ENCODE measurements around the gene AP2B1. TPM values are rescaled to one million over a fixed set of nuclear protein-coding genes. Genes with fewer than 3 reads are reported as not detected.
"Not testable (repeated sequence)": the region's sequence is repeated elsewhere in the genome, so short reads cannot be mapped to it uniquely, and the experiment has no call there.

AP2B1 gene
- total RNA-seq, 4 donors from 2014 or later: 62.6 to 94.3 (median 79.4) TPM

GRCh38 chr17:35607239-35607847, 20.2 kb downstream of the AP2B1 start:
- no peak for ATAC-seq (ENCODE audit: low FRiP score)
- DNase-seq (ENCODE audit: low spot score): no peak
- TF ChIP-seq, protein P1, sequence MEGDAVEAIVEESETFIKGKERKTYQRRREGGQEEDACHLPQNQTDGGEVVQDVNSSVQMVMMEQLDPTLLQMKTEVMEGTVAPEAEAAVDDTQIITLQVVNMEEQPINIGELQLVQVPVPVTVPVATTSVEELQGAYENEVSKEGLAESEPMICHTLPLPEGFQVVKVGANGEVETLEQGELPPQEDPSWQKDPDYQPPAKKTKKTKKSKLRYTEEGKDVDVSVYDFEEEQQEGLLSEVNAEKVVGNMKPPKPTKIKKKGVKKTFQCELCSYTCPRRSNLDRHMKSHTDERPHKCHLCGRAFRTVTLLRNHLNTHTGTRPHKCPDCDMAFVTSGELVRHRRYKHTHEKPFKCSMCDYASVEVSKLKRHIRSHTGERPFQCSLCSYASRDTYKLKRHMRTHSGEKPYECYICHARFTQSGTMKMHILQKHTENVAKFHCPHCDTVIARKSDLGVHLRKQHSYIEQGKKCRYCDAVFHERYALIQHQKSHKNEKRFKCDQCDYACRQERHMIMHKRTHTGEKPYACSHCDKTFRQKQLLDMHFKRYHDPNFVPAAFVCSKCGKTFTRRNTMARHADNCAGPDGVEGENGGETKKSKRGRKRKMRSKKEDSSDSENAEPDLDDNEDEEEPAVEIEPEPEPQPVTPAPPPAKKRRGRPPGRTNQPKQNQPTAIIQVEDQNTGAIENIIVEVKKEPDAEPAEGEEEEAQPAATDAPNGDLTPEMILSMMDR (IDR thresholded peaks at IDR 0.05): no peak

DNA sequence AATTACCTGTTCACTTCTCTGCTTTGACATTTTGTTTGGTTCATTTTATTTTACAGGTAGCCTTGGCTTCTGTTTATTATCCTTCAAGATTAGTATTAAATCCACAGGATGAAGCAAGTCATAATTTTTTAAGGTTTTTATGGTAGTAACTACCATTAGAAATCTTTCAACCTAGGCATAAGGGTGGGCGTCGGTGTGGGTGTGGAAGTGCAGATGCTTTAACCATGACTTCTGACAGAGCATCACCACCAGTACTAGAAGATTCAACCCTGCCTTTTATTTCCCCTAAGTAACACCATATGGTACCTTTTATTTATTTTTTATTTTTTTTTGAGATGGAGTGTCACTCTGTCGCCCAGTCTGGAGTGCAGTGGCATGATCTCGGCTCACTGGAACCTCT, 22.7 kb downstream of the AP2B1 start:
- TF ChIP-seq, protein P1 (IDR thresholded peaks at IDR 0.05): no peak
- no peak for ATAC-seq (ENCODE audit: low FRiP score)
- no peak for DNase-seq (ENCODE audit: low spot score)

DNA sequence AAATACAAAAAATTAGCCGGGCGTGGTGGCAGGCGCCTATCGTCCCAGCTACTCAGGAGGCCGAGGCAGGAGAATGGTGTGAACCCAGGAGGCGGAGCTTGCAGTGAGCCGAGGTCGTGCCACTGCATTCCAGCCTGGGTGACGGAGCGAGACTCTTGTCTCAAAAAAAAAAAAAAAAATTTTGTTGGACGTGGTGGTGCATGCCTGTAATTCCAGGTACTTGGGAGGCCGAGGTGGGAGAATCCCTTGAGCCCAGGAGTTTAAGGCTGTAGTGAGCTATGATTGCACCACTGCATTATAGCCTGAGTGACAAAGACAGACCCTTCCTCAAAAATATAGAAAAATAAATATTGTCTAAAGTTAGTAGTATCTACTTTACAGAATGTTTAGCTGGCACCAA, 23.6 kb downstream of the AP2B1 start:
- DNase-seq (ENCODE audit: low spot score); ATAC-seq (ENCODE audit: low FRiP score): not testable (repeated sequence)

DNA sequence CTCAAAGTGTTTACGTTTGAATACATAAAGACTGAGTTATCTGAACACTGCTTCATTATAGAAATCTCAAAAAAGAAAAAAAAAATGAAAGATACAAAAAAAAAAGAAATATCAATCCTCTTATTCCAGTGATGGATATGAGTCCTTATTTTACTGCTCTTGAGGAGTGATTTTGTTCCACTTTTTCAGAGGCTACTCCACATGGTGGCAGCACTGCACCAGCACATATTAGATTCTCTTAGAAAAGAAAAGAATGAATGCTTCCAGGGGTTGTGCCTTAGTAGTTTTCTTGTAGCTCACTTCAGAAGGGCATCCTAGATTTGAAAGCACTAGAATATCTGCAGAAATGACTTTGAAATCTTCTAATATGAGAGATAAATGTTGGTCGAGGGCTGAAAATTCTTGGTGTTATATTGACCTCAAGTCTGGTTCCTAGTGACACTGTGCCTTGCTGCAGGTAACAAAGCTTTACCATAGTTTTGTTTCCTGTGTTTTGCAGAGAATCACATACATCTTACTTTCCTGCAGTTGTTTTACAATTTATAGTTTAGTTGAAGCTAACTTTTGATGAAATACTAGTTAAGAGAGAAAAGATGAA, 25.9 kb downstream of the AP2B1 start:
- TF ChIP-seq, protein P1 (IDR thresholded peaks at IDR 0.05): no peak
- no peak for ATAC-seq (ENCODE audit: low FRiP score)
- peak; percentile 53 for DNase-seq (ENCODE audit: low spot score)

DNA sequence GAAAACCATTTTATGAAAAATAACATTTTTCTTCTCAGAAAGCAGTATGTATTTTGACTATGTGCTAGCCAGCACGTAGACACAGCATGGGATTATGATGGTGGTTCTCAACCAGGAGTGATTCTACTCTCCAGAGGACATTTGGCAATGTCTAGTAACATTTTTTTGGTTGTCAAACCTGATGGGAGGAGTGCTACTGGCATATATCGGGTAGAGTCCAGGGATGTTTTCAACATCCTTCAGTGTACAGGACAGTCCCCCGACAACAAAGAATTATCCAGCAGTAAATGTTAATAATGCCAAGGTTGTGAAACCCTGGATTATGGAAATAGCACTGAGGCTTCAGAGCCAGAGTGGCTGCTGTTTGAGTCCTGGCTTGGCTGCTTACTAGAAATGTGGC, 27.7 kb downstream of the AP2B1 start:
- TF ChIP-seq, protein P1 (IDR thresholded peaks at IDR 0.05): no peak
- ATAC-seq (ENCODE audit: low FRiP score): no peak
- DNase-seq (ENCODE audit: low spot score): no peak

DNA sequence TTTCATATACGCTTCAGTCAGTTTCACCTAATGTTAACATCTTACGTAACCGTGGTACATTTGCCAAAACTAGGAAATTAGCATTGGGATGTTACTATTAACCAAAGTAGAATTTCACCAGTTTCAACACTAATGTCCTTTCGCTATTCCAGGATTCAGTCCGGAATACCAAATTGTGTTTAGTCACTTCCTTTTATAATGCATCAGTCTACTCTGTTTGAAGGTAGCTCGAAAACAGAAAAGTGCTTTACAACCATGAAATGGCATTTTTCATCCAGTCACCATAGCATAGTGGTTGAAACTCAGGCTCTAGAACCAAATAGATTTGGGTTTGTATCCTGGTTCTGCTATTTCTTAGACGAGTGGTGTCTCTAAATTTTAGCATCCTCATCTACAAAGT, 29.4 kb downstream of the AP2B1 start:
- no peak for ATAC-seq (ENCODE audit: low FRiP score)
- TF ChIP-seq, protein P1 (IDR thresholded peaks at IDR 0.05): no peak
- no peak for DNase-seq (ENCODE audit: low spot score)

- TF ChIP-seq, protein P1 (IDR thresholded peaks at IDR 0.05): no peak
- ATAC-seq (ENCODE audit: low FRiP score) (no peak), DNase-seq (ENCODE audit: low spot score) (no peak)
Observed at GRCh38 chr17:35617505-35617904, 30.4 kb downstream of the AP2B1 start.

All from omental fat pad (tissue), 4 donors.